ENCODE data around the gene CD7.

CD7 gene

DNA sequence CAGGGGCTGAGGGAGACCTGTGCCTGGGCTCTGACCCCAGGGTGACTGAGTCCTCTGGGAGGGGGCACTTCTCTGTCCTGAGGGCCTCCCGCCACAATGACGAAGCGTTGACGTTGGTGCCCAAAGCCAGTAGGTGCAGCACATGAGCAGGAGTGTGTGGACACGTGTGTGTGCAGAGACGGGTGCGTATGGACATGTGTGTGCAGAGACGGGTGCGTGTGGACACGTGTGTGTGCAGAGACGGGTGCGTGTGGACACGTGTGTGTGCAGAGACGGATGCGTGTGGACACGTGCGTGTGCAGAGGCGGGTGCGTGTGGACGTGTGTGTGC is 726 bp upstream of the CD7 start:
- no peak overlapping the region for H3K9ac ChIP-seq (ENCODE audit: low read length)
- no peak for TF ChIP-seq EZH2 (IDR thresholded peaks at IDR 0.05; ENCODE audit: borderline replicate concordance, low read length)
- TF ChIP-seq, protein P1, sequence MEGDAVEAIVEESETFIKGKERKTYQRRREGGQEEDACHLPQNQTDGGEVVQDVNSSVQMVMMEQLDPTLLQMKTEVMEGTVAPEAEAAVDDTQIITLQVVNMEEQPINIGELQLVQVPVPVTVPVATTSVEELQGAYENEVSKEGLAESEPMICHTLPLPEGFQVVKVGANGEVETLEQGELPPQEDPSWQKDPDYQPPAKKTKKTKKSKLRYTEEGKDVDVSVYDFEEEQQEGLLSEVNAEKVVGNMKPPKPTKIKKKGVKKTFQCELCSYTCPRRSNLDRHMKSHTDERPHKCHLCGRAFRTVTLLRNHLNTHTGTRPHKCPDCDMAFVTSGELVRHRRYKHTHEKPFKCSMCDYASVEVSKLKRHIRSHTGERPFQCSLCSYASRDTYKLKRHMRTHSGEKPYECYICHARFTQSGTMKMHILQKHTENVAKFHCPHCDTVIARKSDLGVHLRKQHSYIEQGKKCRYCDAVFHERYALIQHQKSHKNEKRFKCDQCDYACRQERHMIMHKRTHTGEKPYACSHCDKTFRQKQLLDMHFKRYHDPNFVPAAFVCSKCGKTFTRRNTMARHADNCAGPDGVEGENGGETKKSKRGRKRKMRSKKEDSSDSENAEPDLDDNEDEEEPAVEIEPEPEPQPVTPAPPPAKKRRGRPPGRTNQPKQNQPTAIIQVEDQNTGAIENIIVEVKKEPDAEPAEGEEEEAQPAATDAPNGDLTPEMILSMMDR (IDR thresholded peaks at IDR 0.05; ENCODE audit: low read length) = no peak
- H3K4me1 ChIP-seq (ENCODE audit: insufficient read depth, low read length, severe bottlenecking) = peaks cover 10% of the 10 kb centered on the region
- no peaks in the 10 kb centered on the region for H3K9me2 ChIP-seq (ENCODE audit: low read depth, low read length)
- H2AFZ ChIP-seq (ENCODE audit: low read length) = no peak overlapping the region
- H3K36me3 ChIP-seq (ENCODE audit: insufficient read depth, low read length) = no peaks in the 10 kb centered on the region
- H3K4me2 ChIP-seq (ENCODE audit: low read length) = no peak overlapping the region
- H3K9me3 ChIP-seq (ENCODE audit: low read length) = no peaks in the 10 kb centered on the region
- H3F3A ChIP-seq (ENCODE audit: insufficient read depth, low read length) = no peaks in the 10 kb centered on the region; the same call in 1 of the 2 replicates
- no peaks in the 10 kb centered on the region for H3K79me2 ChIP-seq (ENCODE audit: insufficient read depth, low read length)
- no peak overlapping the region for H3K27ac ChIP-seq (ENCODE audit: low read depth, low read length, poor library complexity, severe bottlenecking)
- H3K27me3 ChIP-seq (ENCODE audit: insufficient read depth, low read length) = peaks cover 18% of the 10 kb centered on the region; the same call in 1 of the 2 replicates
- H3K4me3 ChIP-seq (ENCODE audit: low read depth, low read length, poor library complexity, severe bottlenecking) = no peak overlapping the region
- H4K20me1 ChIP-seq (ENCODE audit: insufficient read depth, low read length) = no peaks in the 10 kb centered on the region

DNA sequence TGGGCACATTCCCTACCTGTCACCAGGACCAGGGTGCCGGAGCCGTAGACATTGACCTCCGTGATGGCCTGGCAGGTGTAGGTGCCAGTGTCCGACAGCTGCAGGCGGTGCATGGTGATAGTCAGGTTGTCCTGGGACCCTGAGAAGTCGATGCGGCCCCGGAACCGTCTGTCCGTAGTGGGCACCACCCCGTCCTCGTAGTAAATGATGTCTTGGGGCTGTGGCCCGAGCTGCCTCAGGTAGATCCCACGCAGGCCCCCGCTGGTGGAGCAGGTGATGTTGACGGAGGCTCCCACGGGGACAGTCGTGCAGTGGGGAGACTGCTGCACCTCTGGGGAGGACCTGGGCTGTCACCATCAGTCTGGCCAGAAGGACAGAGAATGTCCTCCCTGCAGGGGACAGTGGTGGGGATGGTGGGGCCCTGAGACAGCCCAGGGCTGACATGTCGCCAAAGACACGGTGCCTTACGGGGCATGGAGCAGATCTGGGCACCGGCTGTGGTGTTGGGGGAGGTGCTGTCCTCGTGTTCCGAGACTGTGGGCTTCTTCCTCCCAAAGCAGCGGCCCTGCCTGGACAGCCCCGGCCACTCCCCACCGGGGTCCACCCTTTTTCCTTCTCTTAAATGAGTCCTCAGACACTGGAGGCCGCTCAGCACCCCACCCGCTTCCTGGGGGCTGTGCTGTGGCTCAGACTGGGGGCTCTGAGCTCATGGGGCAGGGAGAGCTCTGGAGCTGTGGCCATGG is 586 bp downstream of the CD7 start:
- Histone ChIP-seq H3K27ac (ENCODE audit: low read depth, low read length, poor library complexity, severe bottlenecking) (no peak overlapping the region), H3K9me3 (ENCODE audit: low read length) (no peaks in the 10 kb centered on the region), H3K9ac (ENCODE audit: low read length) (no peak overlapping the region), H3K79me2 (ENCODE audit: insufficient read depth, low read length) (no peaks in the 10 kb centered on the region), H3K36me3 (ENCODE audit: insufficient read depth, low read length) (no peaks in the 10 kb centered on the region), H3K4me2 (ENCODE audit: low read length) (no peak overlapping the region), H2AFZ (ENCODE audit: low read length) (no peak overlapping the region), H3K4me1 (ENCODE audit: insufficient read depth, low read length, severe bottlenecking) (peaks cover 10% of the 10 kb centered on the region), H3K9me2 (ENCODE audit: low read depth, low read length) (no peaks in the 10 kb centered on the region), H4K20me1 (ENCODE audit: insufficient read depth, low read length) (no peaks in the 10 kb centered on the region), H3K4me3 (ENCODE audit: low read depth, low read length, poor library complexity, severe bottlenecking) (no peak overlapping the region), H3F3A (ENCODE audit: insufficient read depth, low read length) (no peaks in the 10 kb centered on the region; the same call in 1 of the 2 replicates), H3K27me3 (ENCODE audit: insufficient read depth, low read length) (peaks cover 14% of the 10 kb centered on the region; the same call in 1 of the 2 replicates)
- TF ChIP-seq, protein P1 (IDR thresholded peaks at IDR 0.05; ENCODE audit: low read length) = no peak
- no peak for TF ChIP-seq EZH2 (IDR thresholded peaks at IDR 0.05; ENCODE audit: borderline replicate concordance, low read length)

DNA sequence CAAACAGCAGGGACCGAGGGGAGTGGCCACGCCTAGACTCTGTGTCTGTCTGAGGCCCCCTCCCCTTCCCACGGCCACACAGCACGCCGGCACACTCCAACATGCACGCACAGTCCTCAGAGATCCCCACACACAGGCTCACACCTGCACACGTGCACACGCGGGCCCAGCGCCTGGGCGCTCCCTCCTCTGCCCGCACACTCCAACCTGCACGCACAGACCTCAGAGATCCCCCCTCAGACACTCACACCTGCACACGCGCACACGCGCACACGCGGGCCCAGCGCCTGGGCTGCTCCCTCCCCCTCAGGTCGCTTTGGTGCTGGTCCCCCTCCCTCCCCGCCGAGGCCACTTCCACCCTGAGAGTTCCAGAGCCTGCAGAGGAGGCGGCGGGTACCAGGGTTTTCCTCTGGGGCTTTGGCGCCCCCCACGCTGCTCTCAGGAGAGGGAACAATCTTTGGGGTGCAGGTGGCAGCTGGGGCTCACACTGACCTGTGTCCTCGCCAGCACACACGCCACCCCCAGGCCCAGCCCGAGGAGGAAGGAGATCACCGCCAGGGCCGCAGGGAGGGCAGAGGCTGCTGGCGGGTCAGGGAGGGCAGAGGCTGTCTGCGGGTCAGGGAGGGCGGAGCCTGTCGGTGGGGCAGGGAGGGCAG is 1.6 kb downstream of the CD7 start:
- no peak overlapping the region for H2AFZ ChIP-seq (ENCODE audit: low read length)
- H3K27ac ChIP-seq (ENCODE audit: low read depth, low read length, poor library complexity, severe bottlenecking) = no peak overlapping the region
- H3F3A ChIP-seq (ENCODE audit: insufficient read depth, low read length) = no peaks in the 10 kb centered on the region; the same call in 1 of the 2 replicates
- no peaks in the 10 kb centered on the region for H3K9me2 ChIP-seq (ENCODE audit: low read depth, low read length)
- H3K4me2 ChIP-seq (ENCODE audit: low read length) = no peak overlapping the region
- H3K27me3 ChIP-seq (ENCODE audit: insufficient read depth, low read length) = peaks cover 11% of the 10 kb centered on the region; the same call in 1 of the 2 replicates
- no peak overlapping the region for H3K9ac ChIP-seq (ENCODE audit: low read length)
- no peak for TF ChIP-seq EZH2 (IDR thresholded peaks at IDR 0.05; ENCODE audit: borderline replicate concordance, low read length)
- TF ChIP-seq, protein P1 (IDR thresholded peaks at IDR 0.05; ENCODE audit: low read length) = no peak
- H3K79me2 ChIP-seq (ENCODE audit: insufficient read depth, low read length) = no peaks in the 10 kb centered on the region
- H4K20me1 ChIP-seq (ENCODE audit: insufficient read depth, low read length) = no peaks in the 10 kb centered on the region
- H3K4me3 ChIP-seq (ENCODE audit: low read depth, low read length, poor library complexity, severe bottlenecking) = no peak overlapping the region
- peaks cover under 1% of the 10 kb centered on the region for H3K4me1 ChIP-seq (ENCODE audit: insufficient read depth, low read length, severe bottlenecking)
- no peaks in the 10 kb centered on the region for H3K9me3 ChIP-seq (ENCODE audit: low read length)
- no peaks in the 10 kb centered on the region for H3K36me3 ChIP-seq (ENCODE audit: insufficient read depth, low read length)

All from OCI-LY1 (cell line).